HL-60 (cell line): Measurements from ENCODE around the gene IBA57.
"Not testable (repeated sequence)": the region's sequence is repeated elsewhere in the genome, so short reads cannot be mapped to it uniquely, and the experiment has no call there.

Experiments used
- DNase-seq, 2 experiments: peaks; one replicate each; pipeline ENCODE4 v3.0.0-alpha.2; 2010 to 2020; ENCODE audit warnings: low read depth in 1 of 2, low spot score in 1 of 2
- H3K27ac ChIP-seq: fragments of 250-450 bp; sonication (Bioruptor Pico); replicated peaks from 2 replicates; pipeline ENCODE4 v1.5.1; 2020; ENCODE audit warnings: mild to moderate bottlenecking, moderate library complexity
- H3K27me3 ChIP-seq: fragments of 250-450 bp; sonication (Bioruptor Pico); 2 replicates; pipeline ENCODE4 v1.5.1; 2021; ENCODE audit warnings: mild to moderate bottlenecking, moderate library complexity; ENCODE audit not compliant: insufficient read depth, poor library complexity, severe bottlenecking
- H3K4me3 ChIP-seq: replicated peaks from 2 replicates; pipeline ENCODE4 v1.5.1; 2011; ENCODE audit warnings: mild to moderate bottlenecking, control low read depth, low read length; ENCODE audit not compliant: insufficient read depth
- GABPA ChIP-seq: IDR thresholded peaks from 2 replicates; pipeline ENCODE4 v1.6.1; 2012; ENCODE audit warnings: low read depth
- POLR2AphosphoS5 ChIP-seq: IDR thresholded peaks from 2 replicates; pipeline ENCODE4 v1.6.1; 2012; ENCODE audit warnings: low read depth
- SPI1 ChIP-seq: IDR thresholded peaks from 2 replicates; pipeline ENCODE4 v1.6.1; 2012; ENCODE audit warnings: low read depth, mild to moderate bottlenecking, borderline replicate concordance
- TF ChIP-seq, protein P1 (sequence below): IDR thresholded peaks from one replicate; pipeline ENCODE4 v1.5.1; 2011; ENCODE audit warnings: low read length, control low read depth, inconsistent platforms; ENCODE audit not compliant: insufficient read depth
- TF ChIP-seq, protein P2 (sequence below): IDR thresholded peaks from 2 replicates; pipeline ENCODE4 v1.6.1; 2012; ENCODE audit warnings: low read depth; ENCODE audit not compliant: insufficient replicate concordance

IBA57 gene

DNA sequence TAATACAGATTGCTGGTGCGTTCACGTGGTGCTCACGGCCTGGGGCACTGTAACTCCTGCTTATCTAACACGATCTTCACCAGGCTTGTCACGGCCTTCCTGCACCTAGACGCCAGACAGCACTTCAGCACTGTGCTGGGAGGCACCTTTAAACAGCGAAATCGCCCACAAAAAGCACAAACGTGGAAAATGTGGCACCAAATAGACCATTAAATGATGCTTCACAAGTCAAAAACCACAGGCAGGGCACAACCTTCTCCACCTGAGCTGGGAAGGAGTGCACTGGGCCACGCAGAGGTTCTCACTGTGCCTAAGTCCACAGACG, 20.0 kb downstream of the IBA57 start:
- no peak overlapping the region for H3K4me3 ChIP-seq
- DNase-seq, result no peak
- H3K27me3 ChIP-seq, result no peaks in the 10 kb centered on the region
- no peak for TF ChIP-seq POLR2AphosphoS5
- TF ChIP-seq GABPA, result no peak
- TF ChIP-seq SPI1, result no peak
- TF ChIP-seq, protein P1, sequence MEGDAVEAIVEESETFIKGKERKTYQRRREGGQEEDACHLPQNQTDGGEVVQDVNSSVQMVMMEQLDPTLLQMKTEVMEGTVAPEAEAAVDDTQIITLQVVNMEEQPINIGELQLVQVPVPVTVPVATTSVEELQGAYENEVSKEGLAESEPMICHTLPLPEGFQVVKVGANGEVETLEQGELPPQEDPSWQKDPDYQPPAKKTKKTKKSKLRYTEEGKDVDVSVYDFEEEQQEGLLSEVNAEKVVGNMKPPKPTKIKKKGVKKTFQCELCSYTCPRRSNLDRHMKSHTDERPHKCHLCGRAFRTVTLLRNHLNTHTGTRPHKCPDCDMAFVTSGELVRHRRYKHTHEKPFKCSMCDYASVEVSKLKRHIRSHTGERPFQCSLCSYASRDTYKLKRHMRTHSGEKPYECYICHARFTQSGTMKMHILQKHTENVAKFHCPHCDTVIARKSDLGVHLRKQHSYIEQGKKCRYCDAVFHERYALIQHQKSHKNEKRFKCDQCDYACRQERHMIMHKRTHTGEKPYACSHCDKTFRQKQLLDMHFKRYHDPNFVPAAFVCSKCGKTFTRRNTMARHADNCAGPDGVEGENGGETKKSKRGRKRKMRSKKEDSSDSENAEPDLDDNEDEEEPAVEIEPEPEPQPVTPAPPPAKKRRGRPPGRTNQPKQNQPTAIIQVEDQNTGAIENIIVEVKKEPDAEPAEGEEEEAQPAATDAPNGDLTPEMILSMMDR, result no peak
- TF ChIP-seq, protein P2, sequence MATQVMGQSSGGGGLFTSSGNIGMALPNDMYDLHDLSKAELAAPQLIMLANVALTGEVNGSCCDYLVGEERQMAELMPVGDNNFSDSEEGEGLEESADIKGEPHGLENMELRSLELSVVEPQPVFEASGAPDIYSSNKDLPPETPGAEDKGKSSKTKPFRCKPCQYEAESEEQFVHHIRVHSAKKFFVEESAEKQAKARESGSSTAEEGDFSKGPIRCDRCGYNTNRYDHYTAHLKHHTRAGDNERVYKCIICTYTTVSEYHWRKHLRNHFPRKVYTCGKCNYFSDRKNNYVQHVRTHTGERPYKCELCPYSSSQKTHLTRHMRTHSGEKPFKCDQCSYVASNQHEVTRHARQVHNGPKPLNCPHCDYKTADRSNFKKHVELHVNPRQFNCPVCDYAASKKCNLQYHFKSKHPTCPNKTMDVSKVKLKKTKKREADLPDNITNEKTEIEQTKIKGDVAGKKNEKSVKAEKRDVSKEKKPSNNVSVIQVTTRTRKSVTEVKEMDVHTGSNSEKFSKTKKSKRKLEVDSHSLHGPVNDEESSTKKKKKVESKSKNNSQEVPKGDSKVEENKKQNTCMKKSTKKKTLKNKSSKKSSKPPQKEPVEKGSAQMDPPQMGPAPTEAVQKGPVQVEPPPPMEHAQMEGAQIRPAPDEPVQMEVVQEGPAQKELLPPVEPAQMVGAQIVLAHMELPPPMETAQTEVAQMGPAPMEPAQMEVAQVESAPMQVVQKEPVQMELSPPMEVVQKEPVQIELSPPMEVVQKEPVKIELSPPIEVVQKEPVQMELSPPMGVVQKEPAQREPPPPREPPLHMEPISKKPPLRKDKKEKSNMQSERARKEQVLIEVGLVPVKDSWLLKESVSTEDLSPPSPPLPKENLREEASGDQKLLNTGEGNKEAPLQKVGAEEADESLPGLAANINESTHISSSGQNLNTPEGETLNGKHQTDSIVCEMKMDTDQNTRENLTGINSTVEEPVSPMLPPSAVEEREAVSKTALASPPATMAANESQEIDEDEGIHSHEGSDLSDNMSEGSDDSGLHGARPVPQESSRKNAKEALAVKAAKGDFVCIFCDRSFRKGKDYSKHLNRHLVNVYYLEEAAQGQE, result no peak
- H3K27ac ChIP-seq, result no peak overlapping the region

DNA sequence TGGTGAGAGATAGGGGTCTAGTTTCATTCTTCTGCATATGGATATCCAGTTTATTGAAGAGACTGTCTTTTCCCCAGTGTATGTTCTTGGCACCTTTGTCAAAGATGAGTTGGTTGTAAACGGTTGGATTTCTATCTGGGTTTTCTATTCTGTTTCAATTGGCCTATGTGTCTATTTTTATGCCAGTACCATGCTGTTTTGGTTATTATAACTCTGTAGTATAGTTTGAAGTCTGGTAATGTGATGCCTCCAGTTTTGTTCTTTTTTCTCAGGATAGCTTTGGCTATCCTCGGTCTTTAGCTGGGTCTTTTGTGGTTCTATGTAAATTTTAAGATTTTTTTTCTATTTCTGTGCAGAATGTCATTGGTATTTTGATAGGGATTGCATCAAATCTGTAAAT, 22.6 kb downstream of the IBA57 start:
- not testable (repeated sequence) for H3K27me3 ChIP-seq, H3K4me3 ChIP-seq, DNase-seq, H3K27ac ChIP-seq

DNA sequence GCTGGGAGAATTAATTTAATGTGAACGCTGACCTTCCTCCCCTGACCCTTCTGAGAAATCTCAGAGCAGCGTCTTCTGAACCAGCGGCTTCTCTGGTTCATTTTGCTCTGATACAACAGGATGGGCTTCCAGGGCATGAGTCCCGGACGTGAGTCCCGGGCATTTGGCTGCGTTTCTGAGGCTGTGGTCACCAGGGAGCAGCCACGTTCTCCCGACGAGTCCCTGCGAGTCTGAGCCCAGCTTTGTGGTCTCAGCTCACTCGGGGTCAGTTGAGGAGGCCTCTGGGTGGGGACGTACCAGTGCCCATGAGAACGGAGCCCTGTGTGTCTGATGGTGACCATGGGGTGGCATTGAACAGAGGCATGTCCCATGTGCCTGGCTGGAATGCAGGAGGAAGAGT, 24.6 kb downstream of the IBA57 start:
- no peaks in the 10 kb centered on the region for H3K27me3 ChIP-seq
- no peak overlapping the region for H3K27ac ChIP-seq
- H3K4me3 ChIP-seq, result no peak overlapping the region
- no peak for DNase-seq
- no peak for TF ChIP-seq SPI1
- no peak for TF ChIP-seq GABPA
- TF ChIP-seq, protein P2, result no peak
- TF ChIP-seq, protein P1, result no peak
- TF ChIP-seq POLR2AphosphoS5, result no peak

DNA sequence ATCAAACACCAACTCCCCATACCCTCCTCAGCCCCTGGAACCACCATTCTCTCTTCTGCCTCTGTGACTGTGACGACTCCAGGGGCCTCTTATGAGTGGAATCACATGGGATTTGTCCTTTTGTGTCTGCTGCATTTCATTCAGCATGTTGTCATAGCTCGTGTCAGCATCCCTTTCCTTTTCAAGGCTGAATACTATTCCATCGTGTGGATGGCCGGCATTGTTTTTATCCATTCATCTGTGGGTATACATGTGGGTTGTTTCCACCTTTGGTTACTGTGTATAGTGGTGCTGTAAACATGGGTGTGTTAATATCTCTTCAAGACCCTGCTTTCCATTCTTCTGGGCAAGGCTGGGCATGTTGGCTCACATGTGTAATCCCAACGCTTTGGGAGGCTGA, 25.2 kb downstream of the IBA57 start:
- DNase-seq, result no peak
- Histone ChIP-seq H3K4me3 (no peak overlapping the region), H3K27ac (no peak overlapping the region), H3K27me3 (no peaks in the 10 kb centered on the region)
- TF ChIP-seq GABPA (no peak), POLR2AphosphoS5 (no peak), SPI1 (no peak)
- TF ChIP-seq, protein P2, result no peak
- TF ChIP-seq, protein P1, result no peak
